Neural cell (in vitro differentiated cells): ENCODE data around the gene PON3. TPM values are rescaled to one million over a fixed set of nuclear protein-coding genes. Genes with fewer than 3 reads are reported as not detected.

Experiments used
- H2AFZ ChIP-seq: fragments of 200-600, 300-800 bp; sonication (generic), shearing (Covaris generic); 2 replicates; pipeline ENCODE4 v1.6.0; 2014; ENCODE audit warnings: low read depth, mild to moderate bottlenecking, antibody characterized with exemption, low read length, moderate library complexity
- H3F3A ChIP-seq: fragments of 200-600 bp; shearing (Covaris generic); 2 replicates; pipeline ENCODE4 v1.6.1; 2016; ENCODE audit warnings: mild to moderate bottlenecking, moderate library complexity, mixed read lengths, antibody characterized with exemption, low read length; ENCODE audit not compliant: insufficient read depth, poor library complexity, severe bottlenecking
- H3K27ac ChIP-seq: fragments of 200-600, 300-800 bp; sonication (generic), shearing (Covaris generic); 2 replicates; pipeline ENCODE4 v1.5.1; 2014; ENCODE audit warnings: mild to moderate bottlenecking, low read length, moderate library complexity
- H3K27me3 ChIP-seq: fragments of 300-800, 200-600 bp; sonication (generic), shearing (Covaris generic); 2 replicates; pipeline ENCODE4 v1.6.0; 2014; ENCODE audit warnings: mild to moderate bottlenecking, low read depth, low read length, moderate library complexity; ENCODE audit not compliant: insufficient read depth
- H3K36me3 ChIP-seq: fragments of 300-800, 200-600 bp; sonication (generic), shearing (Covaris generic); 2 replicates; pipeline ENCODE4 v1.5.1; 2014; ENCODE audit warnings: mild to moderate bottlenecking, antibody characterized with exemption, low read length, moderate library complexity; ENCODE audit not compliant: insufficient read depth
- H3K4me2 ChIP-seq: fragments of 300-800, 200-600 bp; sonication (generic), shearing (Covaris generic); 2 replicates; pipeline ENCODE4 v1.6.0; 2014; ENCODE audit warnings: mild to moderate bottlenecking, low read length
- H3K4me3 ChIP-seq: fragments of 300-800, 200-600 bp; sonication (generic), shearing (Covaris generic); 2 replicates; pipeline ENCODE4 v1.5.1; 2014; ENCODE audit warnings: mild to moderate bottlenecking, low read length, moderate library complexity
- H3K79me2 ChIP-seq: fragments of 200-600 bp; shearing (Covaris generic); replicated peaks from 2 replicates; pipeline ENCODE4 v1.6.0; 2014; ENCODE audit warnings: mild to moderate bottlenecking, low read length, moderate library complexity; ENCODE audit not compliant: insufficient read depth
- H3K9ac ChIP-seq: fragments of 300-800, 200-600 bp; sonication (generic), shearing (Covaris generic); 2 replicates; pipeline ENCODE4 v1.6.1; 2016; ENCODE audit warnings: mild to moderate bottlenecking, low read length, mixed read lengths
- H3K9me2 ChIP-seq: fragments of 200-600 bp; shearing (Covaris generic); 2 replicates; pipeline ENCODE4 v1.6.1; 2016; ENCODE audit warnings: mild to moderate bottlenecking, low read length, mixed read lengths; ENCODE audit not compliant: insufficient read depth
- H3K9me3 ChIP-seq: fragments of 200-600, 300-800 bp; sonication (generic), shearing (Covaris generic); 2 replicates; pipeline ENCODE4 v1.6.1; 2016; ENCODE audit warnings: mild to moderate bottlenecking, mixed run types, low read length, moderate library complexity, mixed read lengths
- H4K20me1 ChIP-seq: fragments of 200-600 bp; shearing (Covaris generic); 2 replicates; pipeline ENCODE4 v1.6.1; 2016; ENCODE audit warnings: mild to moderate bottlenecking, mixed run types; ENCODE audit not compliant: insufficient read depth
- EP300 ChIP-seq: fragments of 450-650 bp; conservative IDR thresholded peaks from 2 replicates; pipeline ENCODE4 v1.6.1; 2014; ENCODE audit warnings: antibody characterized with exemption, mild to moderate bottlenecking, moderate library complexity; ENCODE audit not compliant: poor library complexity, severe bottlenecking
- EZH2 ChIP-seq: fragments of 200-600, 300-800 bp; shearing (Covaris generic), sonication (generic); IDR thresholded peaks from 2 replicates; pipeline ENCODE4 v1.6.1; 2014; ENCODE audit warnings: antibody characterized with exemption, low read length, borderline replicate concordance, mild to moderate bottlenecking; ENCODE audit not compliant: insufficient read depth, poor library complexity, severe bottlenecking
- MXI1 ChIP-seq: fragments of 450-650 bp; conservative IDR thresholded peaks from 2 replicates; pipeline ENCODE4 v1.6.1; 2014; ENCODE audit warnings: antibody characterized with exemption, mild to moderate bottlenecking; ENCODE audit not compliant: poor library complexity, severe bottlenecking
- POLR2AphosphoS5 ChIP-seq: IDR thresholded peaks from 2 replicates; pipeline ENCODE4 v1.6.1; 2012
- SMC3 ChIP-seq: fragments of 450-650 bp; conservative IDR thresholded peaks from 2 replicates; pipeline ENCODE4 v1.6.1; 2014; ENCODE audit warnings: antibody characterized with exemption, mild to moderate bottlenecking, moderate library complexity; ENCODE audit not compliant: poor library complexity
- TAF1 ChIP-seq: IDR thresholded peaks from 2 replicates; pipeline ENCODE4 v1.6.1; 2012; ENCODE audit warnings: low read depth
- polyA minus RNA-seq: library from RNA; depleted of rRNA, polyadenylated mRNA; stranded (reverse); fragments of >200 nt; gene quantifications from 2 replicates; pipeline ENCODE4 v1.2.3, GENCODE V29; 2014
- polyA plus RNA-seq: library from polyadenylated mRNA; depleted of rRNA; stranded (reverse); fragments of >200 nt; gene quantifications from 2 replicates; pipeline ENCODE4 v1.2.3, GENCODE V29; 2014
- TF ChIP-seq, protein P1 (sequence below): fragments of 450-650 bp; IDR thresholded peaks from 2 replicates; pipeline ENCODE4 v1.5.1; 2014; ENCODE audit warnings: antibody characterized with exemption, mild to moderate bottlenecking, moderate library complexity; ENCODE audit not compliant: poor library complexity, severe bottlenecking
- TF ChIP-seq, protein P2 (sequence below): IDR thresholded peaks from 2 replicates; pipeline ENCODE4 v1.6.1; 2012; ENCODE audit warnings: borderline replicate concordance

The PON3 gene
- polyA plus RNA-seq = not detected in 2 replicates
- not detected in 2 replicates for polyA minus RNA-seq

DNA sequence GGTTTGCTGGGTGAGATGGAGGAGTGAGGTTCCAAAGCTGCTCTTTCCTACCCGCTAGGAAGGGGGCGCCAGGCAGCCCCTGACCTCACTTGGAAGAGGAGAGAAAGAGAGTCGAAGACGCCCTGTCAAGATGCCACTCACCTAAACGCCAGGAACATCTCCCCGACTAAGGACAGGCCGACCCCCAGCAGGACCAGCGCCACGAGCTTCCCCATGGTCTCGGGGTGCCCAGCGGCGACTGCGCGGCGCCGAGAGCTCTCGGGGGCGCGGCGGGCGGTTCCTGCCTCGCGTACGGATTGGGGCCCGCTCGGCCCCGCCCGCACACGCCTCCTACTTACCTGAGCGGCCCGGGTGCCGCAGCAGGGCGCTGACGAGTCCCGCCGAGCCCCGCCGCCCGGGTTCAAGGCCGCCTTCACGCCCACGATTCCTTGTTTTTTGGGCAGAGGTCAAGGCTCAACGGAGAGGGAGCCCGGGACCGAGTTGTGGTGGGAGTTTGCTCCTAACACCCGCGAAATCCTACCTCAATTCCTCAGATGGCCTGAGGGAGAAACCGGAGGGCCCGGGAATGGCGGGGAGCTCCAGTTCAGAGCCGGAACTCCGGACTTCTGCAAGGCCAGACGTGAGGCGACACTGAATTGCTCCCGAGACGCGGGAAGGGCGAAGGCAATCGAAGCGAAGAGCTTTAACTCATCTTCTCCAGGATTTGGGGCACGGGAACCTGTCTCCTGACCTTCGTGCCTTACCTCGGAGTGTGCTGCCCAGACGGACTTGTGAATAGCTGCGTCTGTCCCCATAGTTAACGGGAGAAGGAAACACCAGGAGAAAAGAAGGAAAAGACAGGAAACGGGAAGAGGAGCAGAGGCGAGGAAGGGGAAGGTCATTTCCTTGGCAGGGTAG lies at the start of gene PON3:
TSS of gene PON3 (minus strand) at position 240 of the 897 bp plus-strand sequence. CDS start at position 215, 25 bp downstream.
- Histone ChIP-seq H3K4me3 (no peak within 1 kb of the TSS), H3K9me3 (no peaks in the 10 kb centered on the region), H3F3A (no peaks in the 10 kb centered on the region), H3K79me2 (no peaks in the 10 kb centered on the region), H2AFZ (no peak within 1 kb of the TSS), H3K36me3 (no peaks in the 10 kb centered on the region), H3K27ac (no peak within 1 kb of the TSS), H3K27me3 (no peaks in the 10 kb centered on the region), H3K9ac (no peak within 1 kb of the TSS), H3K9me2 (no peaks in the 10 kb centered on the region), H4K20me1 (no peaks in the 10 kb centered on the region), H3K4me2 (no peak within 1 kb of the TSS)
- no peak for TF ChIP-seq EP300
- no peak for TF ChIP-seq TAF1

DNA sequence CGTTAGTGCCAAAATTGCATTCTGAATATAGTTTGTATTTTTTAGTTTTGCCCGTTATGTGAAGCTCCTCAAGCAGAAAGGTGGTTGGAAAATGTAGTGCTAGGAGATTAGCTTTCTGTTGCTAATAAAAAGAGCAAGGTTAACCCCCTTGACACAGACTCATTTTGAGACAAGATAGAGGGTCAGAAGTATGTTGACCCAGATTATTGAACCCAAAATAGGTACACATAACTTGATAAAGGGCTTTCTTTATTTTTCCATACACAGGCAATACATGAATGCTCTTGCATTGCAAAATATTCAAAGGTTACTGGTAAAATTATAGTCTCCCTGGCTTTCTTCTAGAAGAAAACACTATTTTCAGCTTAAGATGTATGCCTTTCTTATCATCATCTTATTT lies 48.6 kb upstream of the PON3 start:
- no peak overlapping the region for H3K4me2 ChIP-seq
- no peaks in the 10 kb centered on the region for H3F3A ChIP-seq
- no peaks in the 10 kb centered on the region for H3K36me3 ChIP-seq
- no peak overlapping the region for H3K27ac ChIP-seq
- H2AFZ ChIP-seq = no peak overlapping the region
- no peaks in the 10 kb centered on the region for H3K79me2 ChIP-seq
- no peaks in the 10 kb centered on the region for H3K27me3 ChIP-seq
- no peaks in the 10 kb centered on the region for H4K20me1 ChIP-seq
- H3K4me3 ChIP-seq = no peak overlapping the region
- TF ChIP-seq EP300 = no peak
- TF ChIP-seq TAF1 = no peak
- TF ChIP-seq, protein P1, sequence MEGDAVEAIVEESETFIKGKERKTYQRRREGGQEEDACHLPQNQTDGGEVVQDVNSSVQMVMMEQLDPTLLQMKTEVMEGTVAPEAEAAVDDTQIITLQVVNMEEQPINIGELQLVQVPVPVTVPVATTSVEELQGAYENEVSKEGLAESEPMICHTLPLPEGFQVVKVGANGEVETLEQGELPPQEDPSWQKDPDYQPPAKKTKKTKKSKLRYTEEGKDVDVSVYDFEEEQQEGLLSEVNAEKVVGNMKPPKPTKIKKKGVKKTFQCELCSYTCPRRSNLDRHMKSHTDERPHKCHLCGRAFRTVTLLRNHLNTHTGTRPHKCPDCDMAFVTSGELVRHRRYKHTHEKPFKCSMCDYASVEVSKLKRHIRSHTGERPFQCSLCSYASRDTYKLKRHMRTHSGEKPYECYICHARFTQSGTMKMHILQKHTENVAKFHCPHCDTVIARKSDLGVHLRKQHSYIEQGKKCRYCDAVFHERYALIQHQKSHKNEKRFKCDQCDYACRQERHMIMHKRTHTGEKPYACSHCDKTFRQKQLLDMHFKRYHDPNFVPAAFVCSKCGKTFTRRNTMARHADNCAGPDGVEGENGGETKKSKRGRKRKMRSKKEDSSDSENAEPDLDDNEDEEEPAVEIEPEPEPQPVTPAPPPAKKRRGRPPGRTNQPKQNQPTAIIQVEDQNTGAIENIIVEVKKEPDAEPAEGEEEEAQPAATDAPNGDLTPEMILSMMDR = no peak
- TF ChIP-seq EZH2 = no peak
- TF ChIP-seq, protein P2, sequence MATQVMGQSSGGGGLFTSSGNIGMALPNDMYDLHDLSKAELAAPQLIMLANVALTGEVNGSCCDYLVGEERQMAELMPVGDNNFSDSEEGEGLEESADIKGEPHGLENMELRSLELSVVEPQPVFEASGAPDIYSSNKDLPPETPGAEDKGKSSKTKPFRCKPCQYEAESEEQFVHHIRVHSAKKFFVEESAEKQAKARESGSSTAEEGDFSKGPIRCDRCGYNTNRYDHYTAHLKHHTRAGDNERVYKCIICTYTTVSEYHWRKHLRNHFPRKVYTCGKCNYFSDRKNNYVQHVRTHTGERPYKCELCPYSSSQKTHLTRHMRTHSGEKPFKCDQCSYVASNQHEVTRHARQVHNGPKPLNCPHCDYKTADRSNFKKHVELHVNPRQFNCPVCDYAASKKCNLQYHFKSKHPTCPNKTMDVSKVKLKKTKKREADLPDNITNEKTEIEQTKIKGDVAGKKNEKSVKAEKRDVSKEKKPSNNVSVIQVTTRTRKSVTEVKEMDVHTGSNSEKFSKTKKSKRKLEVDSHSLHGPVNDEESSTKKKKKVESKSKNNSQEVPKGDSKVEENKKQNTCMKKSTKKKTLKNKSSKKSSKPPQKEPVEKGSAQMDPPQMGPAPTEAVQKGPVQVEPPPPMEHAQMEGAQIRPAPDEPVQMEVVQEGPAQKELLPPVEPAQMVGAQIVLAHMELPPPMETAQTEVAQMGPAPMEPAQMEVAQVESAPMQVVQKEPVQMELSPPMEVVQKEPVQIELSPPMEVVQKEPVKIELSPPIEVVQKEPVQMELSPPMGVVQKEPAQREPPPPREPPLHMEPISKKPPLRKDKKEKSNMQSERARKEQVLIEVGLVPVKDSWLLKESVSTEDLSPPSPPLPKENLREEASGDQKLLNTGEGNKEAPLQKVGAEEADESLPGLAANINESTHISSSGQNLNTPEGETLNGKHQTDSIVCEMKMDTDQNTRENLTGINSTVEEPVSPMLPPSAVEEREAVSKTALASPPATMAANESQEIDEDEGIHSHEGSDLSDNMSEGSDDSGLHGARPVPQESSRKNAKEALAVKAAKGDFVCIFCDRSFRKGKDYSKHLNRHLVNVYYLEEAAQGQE = no peak
- TF ChIP-seq POLR2AphosphoS5 = no peak
- no peak for TF ChIP-seq MXI1
- TF ChIP-seq SMC3 = no peak
- no peak overlapping the region for H3K9ac ChIP-seq
- no peaks in the 10 kb centered on the region for H3K9me2 ChIP-seq
- H3K9me3 ChIP-seq = no peaks in the 10 kb centered on the region
